ES-I3 (cell line): Measurements from ENCODE around the gene DCD.

Experiments
- H3K36me3 ChIP-seq: 2 replicates; pipeline ENCODE4 v1.6.1; 2013; ENCODE audit warnings: mild to moderate bottlenecking, low read length, control low read depth, moderate library complexity; ENCODE audit not compliant: insufficient read depth
- H3K4me1 ChIP-seq: 2 replicates; pipeline ENCODE4 v1.6.1; 2013; ENCODE audit warnings: mild to moderate bottlenecking, control low read depth, low read length; ENCODE audit not compliant: insufficient read depth
- H3K9ac ChIP-seq: 2 replicates; pipeline ENCODE4 v1.6.1; 2013; ENCODE audit warnings: low read depth, mild to moderate bottlenecking, low read length, moderate library complexity
- H3K9me3 ChIP-seq: 2 replicates; pipeline ENCODE4 v1.6.1; 2013; ENCODE audit warnings: mild to moderate bottlenecking, low read length, moderate library complexity; ENCODE audit not compliant: control insufficient read depth, insufficient read depth

DCD gene

DNA sequence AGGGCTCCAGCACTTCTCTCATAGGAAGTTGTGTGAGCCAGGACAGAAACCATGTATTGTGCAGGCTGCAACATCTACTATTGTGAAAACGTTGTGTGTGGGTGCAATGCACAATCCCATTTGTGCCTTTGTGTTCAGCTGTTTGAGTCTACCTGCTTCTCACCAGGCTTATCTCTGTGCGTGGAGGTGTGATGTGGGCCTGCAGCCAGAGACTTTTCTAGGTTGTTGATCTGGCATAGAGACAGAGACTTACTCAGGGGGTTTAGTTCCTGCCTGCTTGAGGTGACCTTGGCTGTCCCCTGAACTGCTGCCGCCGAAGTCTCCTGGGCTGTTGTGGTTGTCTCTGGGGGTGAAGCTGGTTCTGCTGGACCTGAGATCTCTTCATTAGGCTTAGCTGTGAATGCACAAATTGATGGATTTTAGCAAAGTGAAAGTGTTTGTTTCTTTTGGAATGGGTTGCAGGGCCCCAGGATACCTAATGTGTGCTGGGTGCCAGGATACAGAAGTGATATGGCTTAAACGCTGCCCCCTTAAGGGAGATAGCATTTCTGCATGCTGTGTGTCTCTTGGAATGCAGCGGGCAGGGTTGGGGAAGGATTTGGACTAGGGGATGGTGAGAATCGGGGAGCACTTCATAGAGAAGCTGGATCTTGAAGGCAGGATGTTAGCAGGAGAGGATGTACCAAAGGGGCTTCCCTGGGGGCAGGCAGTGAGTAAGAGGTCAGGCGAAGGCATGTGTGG, 16.0 kb downstream of the DCD start:
- H3K4me1 ChIP-seq = no peaks in the 10 kb centered on the region
- no peaks in the 10 kb centered on the region for H3K36me3 ChIP-seq
- peaks cover 10% of the 10 kb centered on the region; the same call in 1 of the 2 replicates for H3K9me3 ChIP-seq
- H3K9ac ChIP-seq = no peak overlapping the region

DNA sequence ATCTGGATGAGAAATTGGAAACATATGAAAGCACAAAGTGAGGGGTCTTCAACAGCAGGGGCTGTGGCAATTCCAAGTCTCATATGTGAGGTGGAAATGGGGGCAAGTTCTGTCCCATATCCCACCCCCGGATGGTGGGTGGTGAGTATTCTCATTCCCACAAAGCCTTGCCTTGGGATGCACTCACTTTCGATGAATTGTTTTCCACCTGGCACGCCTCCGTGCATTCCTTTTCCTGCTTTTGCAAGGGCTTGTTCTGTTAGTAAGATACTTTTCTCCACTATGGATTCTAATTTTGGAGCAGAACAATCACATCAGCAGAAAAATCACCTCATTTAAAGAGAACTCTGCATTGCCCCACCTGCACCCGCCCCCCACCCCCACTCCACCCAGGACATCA, 16.6 kb downstream of the DCD start:
- Histone ChIP-seq H3K9ac (no peak overlapping the region), H3K36me3 (no peaks in the 10 kb centered on the region), H3K4me1 (no peaks in the 10 kb centered on the region), H3K9me3 (peaks cover 10% of the 10 kb centered on the region; the same call in 1 of the 2 replicates)

GRCh38 chr12:54629925-54630324, 18.2 kb downstream of the DCD start:
- Histone ChIP-seq H3K9me3 (peaks cover 10% of the 10 kb centered on the region; the same call in 1 of the 2 replicates), H3K4me1 (no peaks in the 10 kb centered on the region), H3K9ac (no peak overlapping the region), H3K36me3 (no peaks in the 10 kb centered on the region)

- Histone ChIP-seq H3K36me3 (no peaks in the 10 kb centered on the region), H3K9ac (no peak overlapping the region), H3K4me1 (no peaks in the 10 kb centered on the region), H3K9me3 (peaks cover 10% of the 10 kb centered on the region; the same call in 1 of the 2 replicates)
These were observed 19.8 kb downstream of the DCD start for GRCh38 chr12:54628186-54628846.

DNA sequence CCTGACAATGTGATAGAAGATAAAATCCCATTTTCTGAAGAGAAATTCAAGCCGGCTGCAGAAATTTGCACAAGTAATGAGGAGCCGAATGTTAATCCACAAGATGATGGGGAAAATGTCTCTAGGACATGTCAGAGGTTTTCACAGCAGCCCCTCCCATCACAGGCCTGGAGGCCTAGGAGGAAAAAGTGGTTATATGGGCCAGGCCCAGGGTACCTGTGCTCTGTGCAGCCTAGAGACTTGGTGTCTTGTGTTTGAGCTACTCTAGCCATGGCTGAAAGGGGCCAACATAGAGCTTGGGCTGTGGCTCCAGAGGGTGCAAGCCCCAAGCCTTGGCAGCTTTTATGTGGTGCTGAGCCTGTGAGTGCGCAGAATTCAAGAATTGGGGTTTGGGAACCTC, 20.9 kb downstream of the DCD start:
- H3K9ac ChIP-seq = no peak overlapping the region
- H3K36me3 ChIP-seq = no peaks in the 10 kb centered on the region
- no peaks in the 10 kb centered on the region for H3K4me1 ChIP-seq
- H3K9me3 ChIP-seq = peaks cover 10% of the 10 kb centered on the region; the same call in 1 of the 2 replicates

DNA sequence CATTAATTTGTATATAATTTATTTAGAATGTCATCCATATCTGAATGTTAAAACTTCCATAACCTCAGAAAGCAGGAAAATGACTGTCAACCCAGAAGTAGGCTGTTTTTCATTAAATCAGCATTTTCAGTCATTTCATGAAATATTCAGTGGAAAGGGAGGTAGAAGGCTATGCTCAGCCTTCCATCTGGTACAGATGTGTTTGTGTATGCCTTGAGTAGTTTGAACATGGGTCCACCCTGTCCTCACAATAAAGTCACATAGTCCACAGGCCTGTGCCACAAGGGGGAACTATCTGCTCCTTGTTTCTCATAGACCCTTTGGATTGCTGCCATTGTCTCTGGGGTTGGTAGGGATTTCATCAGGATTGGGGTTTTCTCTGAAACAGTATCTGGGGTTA, 22.6 kb downstream of the DCD start:
- Histone ChIP-seq H3K4me1 (no peaks in the 10 kb centered on the region), H3K9ac (no peak overlapping the region), H3K9me3 (peaks cover 10% of the 10 kb centered on the region; the same call in 1 of the 2 replicates), H3K36me3 (no peaks in the 10 kb centered on the region)

DNA sequence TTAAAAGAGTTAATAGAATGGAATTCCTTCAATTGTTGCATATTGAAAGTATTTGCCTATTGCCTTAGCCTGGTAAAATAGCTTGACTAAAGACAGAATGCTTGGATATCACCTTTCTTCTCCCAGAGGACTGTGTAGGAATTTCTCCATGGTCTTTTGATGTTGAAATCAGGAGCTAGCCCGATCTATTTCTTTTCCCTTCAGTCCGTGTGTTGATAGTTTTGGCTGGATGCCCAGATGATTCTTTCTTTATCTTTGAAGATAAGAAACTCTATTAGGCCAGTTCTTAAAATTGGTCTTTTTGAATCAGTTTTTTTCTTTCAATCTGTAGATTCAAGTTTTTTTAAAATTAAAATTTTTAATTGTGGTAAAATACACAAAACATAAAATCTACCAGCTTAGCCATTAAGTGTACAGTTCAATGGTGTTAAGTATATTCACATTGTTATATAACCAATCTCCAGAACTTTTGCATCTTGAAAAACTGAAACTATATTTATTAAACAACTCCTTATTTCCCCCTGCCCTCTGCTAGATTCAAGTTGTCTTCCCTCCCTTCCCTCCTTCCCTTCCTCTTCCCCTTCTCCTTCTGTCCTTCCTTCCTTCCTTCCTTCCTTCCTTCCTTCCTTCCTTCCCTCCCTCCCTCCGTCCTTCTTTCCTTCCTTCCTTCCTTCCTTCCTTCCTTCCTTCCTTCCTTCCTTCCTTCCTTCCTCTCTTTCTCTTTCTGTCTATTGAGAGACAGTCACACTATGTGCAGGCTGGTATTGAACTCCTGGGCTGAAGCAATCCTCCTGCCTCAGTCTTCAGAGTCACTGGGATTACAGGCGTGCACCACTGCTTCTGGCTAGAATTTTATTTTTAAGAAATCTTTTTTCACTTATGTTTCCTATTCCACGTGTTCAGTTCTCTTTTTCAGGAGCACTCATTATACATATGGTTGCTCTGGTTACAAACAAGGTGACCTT, 23.6 kb downstream of the DCD start:
- Histone ChIP-seq H3K9me3 (peaks cover 10% of the 10 kb centered on the region; the same call in 1 of the 2 replicates), H3K4me1 (no peaks in the 10 kb centered on the region), H3K9ac (no peak overlapping the region), H3K36me3 (no peaks in the 10 kb centered on the region)

- H3K9me3 ChIP-seq = 0 out of 2 replicates have a peak, but pooled peaks cover 4% of the 10 kb centered on the region
- no peaks in the 10 kb centered on the region for H3K4me1 ChIP-seq
- H3K9ac ChIP-seq = no peak overlapping the region
- no peaks in the 10 kb centered on the region for H3K36me3 ChIP-seq
These were observed 25.5 kb downstream of the DCD start for GRCh38 chr12:54622463-54623183.

- Histone ChIP-seq H3K9me3 (no peaks in the 10 kb centered on the region), H3K9ac (no peak overlapping the region), H3K4me1 (no peaks in the 10 kb centered on the region), H3K36me3 (no peaks in the 10 kb centered on the region)
These were observed 31.1 kb downstream of the DCD start for GRCh38 chr12:54616933-54617680.

DNA sequence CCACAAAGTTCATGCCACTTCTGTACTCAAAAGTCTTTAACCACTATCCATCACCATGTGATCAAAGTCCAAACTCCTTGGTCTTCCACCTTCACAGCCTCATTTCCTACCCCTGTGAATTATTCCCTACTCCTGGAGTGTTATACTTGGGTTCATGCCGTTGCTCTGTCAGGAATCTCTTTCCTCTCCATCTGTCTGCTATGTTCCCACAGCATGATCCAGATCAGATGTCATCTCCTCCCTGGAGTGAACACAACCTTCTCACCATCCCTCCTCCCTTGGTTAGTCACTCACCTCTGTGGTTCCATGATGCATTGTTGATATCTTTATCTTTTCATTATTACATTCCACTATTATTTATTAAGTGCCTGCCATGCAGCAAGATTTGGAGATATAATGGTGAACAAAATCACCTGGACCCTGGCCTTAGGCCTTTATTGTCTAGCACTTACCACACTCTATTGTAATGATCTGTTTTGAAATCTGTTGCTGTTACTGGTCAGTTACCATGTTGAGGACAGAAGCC, 35.9 kb downstream of the DCD start:
- H3K4me1 ChIP-seq = no peaks in the 10 kb centered on the region

GRCh38 chr12:54611715-54612149, 36.4 kb downstream of the DCD start:
- Histone ChIP-seq H3K9me3 (no peaks in the 10 kb centered on the region), H3K4me1 (no peaks in the 10 kb centered on the region), H3K9ac (no peak overlapping the region), H3K36me3 (no peaks in the 10 kb centered on the region)

More for the DNA sequence above, 35.9 kb downstream of the DCD start:
- H3K9ac ChIP-seq = no peak overlapping the region
- no peaks in the 10 kb centered on the region for H3K9me3 ChIP-seq
- no peaks in the 10 kb centered on the region for H3K36me3 ChIP-seq

- H3K9ac ChIP-seq = no peak overlapping the region
- H3K36me3 ChIP-seq = no peaks in the 10 kb centered on the region
- no peaks in the 10 kb centered on the region for H3K9me3 ChIP-seq
- H3K4me1 ChIP-seq = no peaks in the 10 kb centered on the region
These were observed 39.4 kb downstream of the DCD start for GRCh38 chr12:54608769-54609168.

DNA sequence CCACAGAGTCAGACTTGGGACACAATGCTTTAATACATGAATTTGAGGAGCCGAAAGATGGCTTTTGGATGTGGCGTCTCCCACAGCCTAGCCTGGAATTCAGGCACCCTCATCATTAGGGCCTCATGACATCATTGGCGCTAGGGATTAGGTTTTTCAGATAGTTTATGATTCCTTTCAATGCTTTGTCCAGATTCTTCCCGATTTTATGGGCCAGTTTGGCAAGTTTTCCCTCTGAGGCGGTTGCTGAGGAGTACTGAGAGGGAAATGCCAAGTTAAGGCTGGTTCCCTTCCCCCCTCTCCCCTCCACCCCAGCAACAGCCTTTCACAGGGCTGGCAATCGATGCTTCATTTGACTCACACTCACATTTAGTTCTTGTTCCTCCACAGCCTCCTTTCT, 40.0 kb downstream of the DCD start:
- H3K4me1 ChIP-seq = no peaks in the 10 kb centered on the region
- no peaks in the 10 kb centered on the region for H3K36me3 ChIP-seq
- H3K9me3 ChIP-seq = no peaks in the 10 kb centered on the region
- no peak overlapping the region for H3K9ac ChIP-seq
